Bone marrow (tissue), 2 donors: Measurements from ENCODE around the gene TM9SF4.
"Not testable (repeated sequence)": the region's sequence is repeated elsewhere in the genome, so short reads cannot be mapped to it uniquely, and the experiment has no call there.

Source experiments
- DNase-seq, 2 donors: peaks; one replicate each; lab custom pipeline; 2025; lab: John Stamatoyannopoulos, UW

TM9SF4 gene

GRCh38 chr20:32190616-32191415 is 81.3 kb downstream of the TM9SF4 start:
- DNase-seq: no peak

GRCh38 chr20:32191422-32191821 is 81.9 kb downstream of the TM9SF4 start:
- no peak for DNase-seq

GRCh38 chr20:32191873-32192272 is 82.4 kb downstream of the TM9SF4 start:
- no peak for DNase-seq

GRCh38 chr20:32192698-32193097 is 83.2 kb downstream of the TM9SF4 start:
- DNase-seq: no peak

GRCh38 chr20:32193336-32193735 is 83.8 kb downstream of the TM9SF4 start:
- not testable (repeated sequence) for DNase-seq

- no peak for DNase-seq
These were observed 84.5 kb downstream of the TM9SF4 start for GRCh38 chr20:32193996-32194395.

- no peak for DNase-seq
These were observed 86.1 kb downstream of the TM9SF4 start for GRCh38 chr20:32195581-32195980.

GRCh38 chr20:32196613-32197012 is 87.1 kb downstream of the TM9SF4 start:
- not testable (repeated sequence) for DNase-seq

GRCh38 chr20:32197136-32197535 is 87.6 kb downstream of the TM9SF4 start:
- not testable (repeated sequence) for DNase-seq

GRCh38 chr20:32199006-32199405 is 89.5 kb downstream of the TM9SF4 start:
- no peak for DNase-seq

GRCh38 chr20:32201296-32201976 is 91.9 kb downstream of the TM9SF4 start:
- no peak for DNase-seq

GRCh38 chr20:32201977-32202363 is 92.5 kb downstream of the TM9SF4 start:
- DNase-seq: no peak

- DNase-seq: no peak
These were observed 94.1 kb downstream of the TM9SF4 start for GRCh38 chr20:32203356-32204204.

GRCh38 chr20:32204205-32205109 is 94.9 kb downstream of the TM9SF4 start:
- no peak for DNase-seq

GRCh38 chr20:32205110-32205842 is 95.8 kb downstream of the TM9SF4 start:
- DNase-seq: no peak

- no peak for DNase-seq
These were observed 96.6 kb downstream of the TM9SF4 start for GRCh38 chr20:32205843-32206759.

GRCh38 chr20:32206760-32207625 is 97.5 kb downstream of the TM9SF4 start:
- no peak for DNase-seq

- DNase-seq: peak; percentile 49 to 71
These were observed 98.3 kb downstream of the TM9SF4 start, which contains the start of the genes PLAGL2 and POFUT1 for GRCh38 chr20:32207626-32208498. PLAGL2 (minus strand) TSS chr20:32207743; CDS start chr20:32202178, 5,565 bp downstream. POFUT1 (plus strand) TSS chr20:32207880; CDS start chr20:32207942, 62 bp downstream.
